AML-193 (cell line): Measurements from ENCODE around the gene R3HDM4.
A peak's percentile ranks its signal among the peaks of the same experiment; 100 is the strongest.
"Not testable (repeated sequence)": the region's sequence is repeated elsewhere in the genome, so short reads cannot be mapped to it uniquely, and the experiment has no call there.

Experiments
- DNase-seq, 2 experiments: peaks; one replicate each; lab custom pipeline; 2025; lab: John Stamatoyannopoulos, UW

Gene R3HDM4

DNA sequence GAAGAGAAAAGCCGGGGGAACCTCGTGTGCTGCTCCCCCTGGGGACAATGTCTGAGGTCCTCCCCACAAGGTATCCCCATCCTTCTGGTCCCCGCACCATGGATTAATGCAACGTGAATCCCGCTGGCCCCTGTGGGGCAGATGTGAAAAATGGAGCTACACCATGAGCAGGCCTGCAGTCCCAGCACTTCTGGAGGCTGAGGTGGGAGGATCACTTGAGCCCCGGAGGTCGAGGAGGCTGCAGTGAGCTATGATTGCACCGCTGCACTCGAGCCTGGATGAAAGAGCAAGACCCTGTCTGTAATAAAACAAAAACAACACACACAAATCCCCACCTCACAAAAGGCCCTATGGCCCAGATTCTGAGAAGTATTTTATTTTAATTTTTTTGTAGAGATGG lies 54.7 kb downstream of the R3HDM4 start:
- DNase-seq, result no peak

DNA sequence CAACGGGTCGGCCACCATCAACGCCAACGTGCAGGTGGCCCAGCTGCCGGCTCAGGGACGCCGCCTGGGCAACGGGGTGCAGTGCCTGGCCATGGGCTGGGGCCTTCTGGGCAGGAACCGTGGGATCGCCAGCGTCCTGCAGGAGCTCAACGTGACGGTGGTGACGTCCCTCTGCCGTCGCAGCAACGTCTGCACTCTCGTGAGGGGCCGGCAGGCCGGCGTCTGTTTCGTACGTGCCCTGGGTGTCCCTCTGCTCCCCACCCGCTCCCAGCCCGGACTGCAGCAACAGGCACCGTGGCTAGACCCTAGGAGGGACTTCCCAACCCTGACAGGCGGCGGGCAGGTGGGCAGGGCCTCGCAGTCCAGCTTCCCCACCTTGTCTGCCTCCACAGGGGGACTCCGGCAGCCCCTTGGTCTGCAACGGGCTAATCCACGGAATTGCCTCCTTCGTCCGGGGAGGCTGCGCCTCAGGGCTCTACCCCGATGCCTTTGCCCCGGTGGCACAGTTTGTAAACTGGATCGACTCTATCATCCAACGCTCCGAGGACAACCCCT lies 57.4 kb downstream of the R3HDM4 start:
- no peak for DNase-seq

DNA sequence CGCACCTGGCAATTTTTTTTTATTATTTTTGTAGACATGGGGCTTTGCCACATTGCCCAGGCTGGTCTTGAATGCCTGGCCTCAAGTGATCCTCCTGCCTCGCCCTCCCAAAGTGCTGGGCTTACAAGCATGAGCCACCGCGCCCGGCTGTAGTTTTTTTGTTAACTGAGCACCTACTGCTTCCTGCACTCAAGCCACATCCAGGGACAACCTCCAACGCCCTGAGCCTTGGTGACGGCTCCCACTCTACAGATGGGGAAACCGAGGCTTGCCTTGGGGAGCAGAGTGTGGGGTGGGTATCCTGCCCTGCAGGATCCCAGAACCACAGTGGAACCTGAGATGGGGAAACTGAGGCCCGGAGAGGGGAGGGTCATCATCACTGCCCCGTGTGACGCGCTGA lies 57.9 kb downstream of the R3HDM4 start:
- DNase-seq, result no peak

DNA sequence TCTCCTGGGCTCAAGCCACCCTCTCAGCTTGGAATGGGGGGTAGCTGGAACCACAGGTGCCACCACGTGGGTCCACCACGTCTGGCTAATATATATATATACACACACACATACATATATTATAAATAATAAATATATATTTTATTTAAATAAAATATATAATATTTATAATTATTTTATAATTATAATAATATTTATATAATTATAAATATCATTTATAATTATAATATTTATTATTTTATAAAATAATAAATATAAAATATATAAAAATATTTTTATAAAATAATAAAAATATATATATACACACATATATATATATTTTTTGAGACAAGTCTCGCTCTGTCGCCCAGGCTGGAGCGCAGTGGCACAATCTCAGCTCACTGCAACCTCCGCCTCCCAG lies 58.5 kb downstream of the R3HDM4 start:
- DNase-seq, result no peak

DNA sequence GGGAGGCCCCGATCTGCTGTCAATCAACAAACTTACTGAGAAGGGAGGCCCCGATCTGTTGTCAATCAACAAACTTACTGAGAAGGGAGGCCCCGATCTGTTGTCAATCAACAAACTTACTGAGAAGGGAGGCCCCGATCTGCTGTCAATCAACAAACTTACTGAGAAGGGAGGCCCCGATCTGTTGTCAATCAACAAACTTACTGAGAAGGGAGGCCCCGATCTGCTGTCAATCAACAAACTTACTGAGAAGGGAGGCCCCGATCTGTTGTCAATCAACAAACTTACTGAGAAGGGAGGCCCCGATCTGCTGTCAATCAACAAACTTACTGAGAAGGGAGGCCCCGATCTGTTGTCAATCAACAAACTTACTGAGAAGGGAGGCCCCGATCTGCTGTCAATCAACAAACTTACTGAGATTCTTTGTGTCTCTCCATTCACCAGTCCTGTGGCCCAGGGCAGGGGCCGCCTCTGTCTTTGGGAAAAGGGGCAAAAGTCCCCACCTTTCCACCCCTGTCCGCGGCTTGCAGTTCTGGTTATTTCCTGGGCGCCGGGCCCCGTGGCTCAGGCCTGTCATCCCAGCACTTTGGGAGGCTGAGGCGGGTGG lies 59.3 kb downstream of the R3HDM4 start:
- DNase-seq, result not testable (repeated sequence)

DNA sequence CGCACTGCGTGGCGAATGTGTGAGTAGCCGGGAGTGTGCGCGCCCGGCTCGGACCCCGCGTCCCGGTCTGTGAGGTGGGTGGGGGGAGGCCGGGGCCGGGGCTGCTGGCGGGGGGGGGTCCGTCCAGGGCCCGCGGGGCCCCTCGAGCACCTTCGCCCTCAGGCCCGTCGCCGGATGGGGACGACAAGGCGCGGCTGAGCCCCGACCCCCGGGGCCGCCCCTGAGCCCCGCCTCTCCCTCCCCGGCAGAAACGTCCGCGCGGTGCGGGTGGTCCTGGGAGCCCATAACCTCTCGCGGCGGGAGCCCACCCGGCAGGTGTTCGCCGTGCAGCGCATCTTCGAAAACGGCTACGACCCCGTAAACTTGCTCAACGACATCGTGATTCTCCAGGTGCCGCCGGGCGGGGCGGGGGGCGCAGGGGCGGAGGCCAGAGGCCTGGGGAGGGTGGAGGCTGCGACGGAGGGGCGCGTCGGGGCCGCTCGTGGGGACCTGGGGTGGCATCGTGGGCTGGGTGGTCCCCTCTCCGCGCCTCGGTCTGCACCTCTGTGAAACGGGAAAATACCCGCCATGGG lies 59.9 kb downstream of the R3HDM4 start:
- DNase-seq, result no peak

DNA sequence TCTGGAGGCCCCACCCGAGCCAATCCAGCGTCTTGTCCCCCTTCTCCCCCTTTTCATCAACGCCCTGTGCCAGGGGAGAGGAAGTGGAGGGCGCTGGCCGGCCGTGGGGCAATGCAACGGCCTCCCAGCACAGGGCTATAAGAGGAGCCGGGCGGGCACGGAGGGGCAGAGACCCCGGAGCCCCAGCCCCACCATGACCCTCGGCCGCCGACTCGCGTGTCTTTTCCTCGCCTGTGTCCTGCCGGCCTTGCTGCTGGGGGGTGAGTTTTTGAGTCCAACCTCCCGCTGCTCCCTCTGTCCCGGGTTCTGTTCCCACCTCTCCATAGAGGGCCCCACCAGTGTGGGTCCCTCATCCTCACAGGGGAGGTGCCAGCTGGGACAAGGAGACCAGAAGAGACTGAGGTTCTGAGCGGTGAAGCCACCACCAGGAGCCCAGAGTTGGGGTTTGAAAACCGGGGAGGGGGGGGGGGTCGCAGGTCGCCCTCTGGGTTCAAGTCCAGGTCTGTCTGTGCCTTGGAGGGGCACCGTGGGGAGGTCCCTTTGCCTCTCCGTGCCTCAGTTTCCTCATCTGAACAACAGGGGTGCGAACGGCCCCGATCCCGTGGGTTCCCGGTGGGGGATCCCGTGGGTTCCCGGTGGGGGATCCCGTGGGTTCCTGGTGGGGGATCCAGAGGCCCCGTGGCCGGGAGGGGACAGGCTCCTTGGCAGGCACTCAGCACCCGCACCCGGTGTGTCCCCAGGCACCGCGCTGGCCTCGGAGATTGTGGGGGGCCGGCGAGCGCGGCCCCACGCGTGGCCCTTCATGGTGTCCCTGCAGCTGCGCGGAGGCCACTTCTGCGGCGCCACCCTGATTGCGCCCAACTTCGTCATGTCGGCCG lies 60.6 kb downstream of the R3HDM4 start, which contains the start of gene ELANE:
TSS of gene ELANE (plus strand) at position 168 of the 878 bp plus-strand sequence. CDS start at position 194, 26 bp downstream.
- no peak for DNase-seq

DNA sequence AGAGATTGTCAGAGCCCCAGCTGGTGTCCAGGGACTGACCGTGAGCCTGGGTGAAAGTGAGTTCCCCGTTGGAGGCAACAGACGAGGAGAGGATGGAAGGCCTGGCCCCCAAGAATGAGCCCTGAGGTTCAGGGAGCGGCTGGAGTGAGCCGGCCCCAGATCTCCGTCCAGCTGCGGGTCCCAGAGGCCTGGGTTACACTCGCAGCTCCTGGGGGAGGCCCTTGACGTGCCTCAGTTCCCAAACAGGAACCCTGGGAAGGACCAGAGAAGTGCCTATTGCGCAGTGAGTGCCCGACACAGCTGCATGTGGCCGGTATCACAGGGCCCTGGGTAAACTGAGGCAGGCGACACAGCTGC lies 62.1 kb downstream of the R3HDM4 start:
- DNase-seq, result no peak

DNA sequence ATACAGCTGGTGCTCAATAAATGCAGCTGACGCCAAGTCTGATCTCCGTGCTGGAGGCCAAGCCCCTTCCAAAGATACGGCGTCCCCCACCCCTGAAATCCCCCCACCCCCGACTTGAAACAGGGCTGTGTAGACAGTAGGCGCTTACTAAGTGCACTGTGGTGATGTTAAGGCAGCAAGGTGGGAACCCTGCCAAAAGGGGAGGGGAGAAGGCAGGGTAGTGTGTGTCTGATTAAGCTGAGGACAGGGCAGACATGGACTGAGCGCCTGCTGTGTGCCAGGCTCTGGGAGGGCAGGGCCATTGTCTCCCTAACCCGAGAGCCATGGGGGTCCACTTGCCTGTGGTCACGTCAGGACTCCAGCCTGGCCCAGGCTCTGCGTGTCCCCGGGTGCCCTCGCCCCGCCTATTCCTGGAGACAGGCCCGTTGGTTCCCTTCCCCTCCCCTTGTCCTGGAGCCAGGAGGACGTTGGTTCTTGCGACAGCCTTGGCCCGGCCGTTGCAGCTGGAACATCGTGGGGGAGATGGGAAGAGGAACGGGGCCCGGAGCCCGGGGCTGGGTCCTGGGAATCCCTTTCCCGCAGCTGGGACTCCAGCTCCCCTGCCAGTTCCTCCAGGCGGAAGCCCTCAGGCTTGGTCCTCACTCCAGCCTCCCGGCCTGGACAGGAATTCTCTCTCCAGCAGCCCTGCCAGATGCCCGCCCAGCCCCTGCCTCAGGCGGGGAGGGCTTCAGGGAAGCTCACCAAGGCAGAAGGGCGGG lies 62.6 kb downstream of the R3HDM4 start:
- peak; percentile 75 to 80 for DNase-seq

DNA sequence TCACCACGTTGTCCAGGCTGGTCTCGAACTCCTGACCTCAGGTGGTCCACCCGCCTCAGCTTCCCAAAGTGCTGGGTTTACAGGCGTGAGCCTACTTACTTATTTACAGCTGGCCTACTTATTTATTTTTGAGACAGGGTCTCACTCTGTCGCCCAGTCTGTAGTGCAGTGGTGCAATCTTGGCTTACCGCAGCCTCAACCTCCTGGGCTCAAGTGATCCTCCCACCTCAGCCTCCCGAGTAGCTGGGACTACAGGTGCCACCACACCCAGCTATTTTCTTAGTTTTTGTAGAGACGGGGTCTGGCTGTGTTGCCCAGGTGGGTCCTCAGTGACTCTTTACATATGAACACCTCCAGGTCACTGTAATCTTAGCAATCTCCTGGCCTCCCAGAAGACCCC lies 63.8 kb downstream of the R3HDM4 start:
- not testable (repeated sequence) for DNase-seq

DNA sequence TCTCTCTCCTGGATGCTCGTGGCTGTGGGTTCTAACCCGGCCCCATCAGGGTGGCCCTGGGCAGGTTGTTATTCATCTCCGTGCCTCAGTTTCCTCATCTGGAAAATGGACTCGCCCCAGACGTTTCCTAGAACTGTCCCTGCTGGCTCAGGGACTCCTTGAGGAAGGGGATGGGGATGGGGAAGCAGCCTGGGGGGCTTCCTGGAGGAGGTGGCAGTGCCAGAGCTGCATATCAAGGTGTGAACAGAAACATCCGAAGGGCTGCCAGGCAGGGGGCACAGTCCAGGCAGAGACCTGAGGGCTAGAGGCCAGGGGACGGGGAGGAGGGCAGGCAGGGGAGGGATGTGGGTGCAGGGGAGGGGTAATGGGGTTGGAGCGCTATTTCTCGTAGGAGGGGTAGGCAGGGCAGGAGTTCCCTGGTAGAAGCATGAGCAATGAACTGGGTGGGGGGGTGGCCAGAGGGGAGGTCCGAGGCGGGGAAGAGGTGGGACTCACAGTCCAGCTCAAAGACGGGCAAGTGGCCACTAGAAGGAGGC lies 64.6 kb downstream of the R3HDM4 start:
- no peak for DNase-seq
